Liver (tissue), 9 donors: ENCODE data around the gene COPB2. TPM values are rescaled to one million over a fixed set of nuclear protein-coding genes. Genes with fewer than 3 reads are reported as not detected.
A peak's percentile ranks its signal among the peaks of the same experiment; 100 is the strongest.

Experiments
- DNase-seq: peaks from one replicate; pipeline ENCODE4 v3.0.0-alpha.2; 2017; ENCODE audit warnings: low spot score
- H3K27ac ChIP-seq, 2 donors: one replicate each; pipeline ENCODE4 v1.7.0; 2013; ENCODE audit warnings: inconsistent platforms in 2 of 2, low read length in 2 of 2, control low read depth in 1 of 2, low read depth in 1 of 2, mild to moderate bottlenecking in 1 of 2
- H3K27me3 ChIP-seq, 4 donors: one replicate each; pipeline versions ENCODE4 v1.6.1 to v1.7.0; 2013; ENCODE audit warnings: low read length in 3 of 4, inconsistent platforms in 1 of 4, mild to moderate bottlenecking in 1 of 4, moderate library complexity in 1 of 4; ENCODE audit not compliant: control insufficient read depth in 4 of 4, insufficient read depth in 4 of 4
- H3K36me3 ChIP-seq, 4 donors: one replicate each; pipeline versions ENCODE4 v1.6.1 to v1.7.0; 2013; ENCODE audit warnings: low read length in 3 of 4, mild to moderate bottlenecking in 3 of 4, low read depth in 1 of 4, moderate library complexity in 1 of 4; ENCODE audit not compliant: control insufficient read depth in 4 of 4, insufficient read depth in 3 of 4
- H3K4me1 ChIP-seq, 4 donors: one replicate each; pipeline versions ENCODE4 v1.6.1 to v1.7.0; 2013; ENCODE audit warnings: low read length in 3 of 4, mild to moderate bottlenecking in 3 of 4, moderate library complexity in 1 of 4; ENCODE audit not compliant: control insufficient read depth in 4 of 4, insufficient read depth in 4 of 4
- H3K4me3 ChIP-seq, 3 donors: one replicate each; pipeline versions ENCODE4 v1.6.1 to v1.7.0; 2013; ENCODE audit warnings: low read length in 3 of 3, control low read depth in 1 of 3, low read depth in 1 of 3, mild to moderate bottlenecking in 1 of 3
- H3K9ac ChIP-seq, 2 donors: one replicate each; pipeline ENCODE4 v1.7.0; 2013; ENCODE audit warnings: low read length in 2 of 2, mild to moderate bottlenecking in 2 of 2, moderate library complexity in 2 of 2, control low read depth in 1 of 2, low read depth in 1 of 2
- H3K9me3 ChIP-seq, 4 donors: one replicate each; pipeline versions ENCODE4 v1.6.1 to v1.7.0; 2013; ENCODE audit warnings: low read length in 3 of 4; ENCODE audit not compliant: control insufficient read depth in 4 of 4
- EGR1 ChIP-seq, 2 donors: IDR thresholded peaks; 2 replicates each; pipeline ENCODE4 v1.6.1; 2016 to 2018; ENCODE audit warnings: antibody characterized with exemption in 2 of 2, low read depth in 2 of 2
- FOXA1 ChIP-seq: IDR thresholded peaks from 2 replicates; pipeline ENCODE4 v1.6.1; 2016; ENCODE audit warnings: antibody characterized with exemption
- FOXA2 ChIP-seq: IDR thresholded peaks from 2 replicates; pipeline ENCODE4 v1.6.1; 2016; ENCODE audit warnings: antibody characterized with exemption
- GABPA ChIP-seq, 2 donors: IDR thresholded peaks in 1 of 2; conservative IDR thresholded peaks in 1 of 2; 2 replicates each; pipeline ENCODE4 v1.6.1; 2016; ENCODE audit warnings: antibody characterized with exemption in 2 of 2, mild to moderate bottlenecking in 1 of 2, moderate library complexity in 1 of 2
- HNF4G ChIP-seq: IDR thresholded peaks from 2 replicates; pipeline ENCODE4 v1.6.1; 2016; ENCODE audit warnings: antibody characterized with exemption
- JUND ChIP-seq, 2 donors: IDR thresholded peaks; 2 replicates each; pipeline ENCODE4 v1.6.1; 2016; ENCODE audit warnings: antibody characterized with exemption in 2 of 2
- NR2F2 ChIP-seq: IDR thresholded peaks from 2 replicates; pipeline ENCODE4 v1.6.1; 2016; ENCODE audit warnings: antibody characterized with exemption
- RAD21 ChIP-seq, 2 donors: IDR thresholded peaks; 2 replicates each; pipeline ENCODE4 v1.6.1; 2016; ENCODE audit warnings: antibody characterized with exemption in 2 of 2, mild to moderate bottlenecking in 2 of 2
- RXRA ChIP-seq, 2 donors: IDR thresholded peaks; 2 replicates each; pipeline ENCODE4 v1.6.1; 2017 to 2018; ENCODE audit warnings: antibody characterized with exemption in 2 of 2, mild to moderate bottlenecking in 1 of 2
- YY1 ChIP-seq: IDR thresholded peaks from 2 replicates; pipeline ENCODE4 v1.6.1; 2016; ENCODE audit warnings: antibody characterized with exemption, mild to moderate bottlenecking
- WGBS: extraction: QIAGEN DNeasy Blood & Tissue Kit; methylation state at CpG from one replicate; pipeline ENCODE4 v1.1.7; 2013; 5-methylcytosine and 5-hydroxymethylcytosine counted together
- polyA plus RNA-seq, 2 donors: library from polyadenylated mRNA; stranded (reverse) in 1 of 2; unstranded in 1 of 2; fragments of 200-250 nt in 1 of 2; fragments of >200 nt in 1 of 2; fragmentation: Nextera tagmentation in 1 of 2; extraction: Ambion mirVana in 1 of 2; gene quantifications; one replicate each; pipeline versions ENCODE4 v1.2.1 to v1.2.3, GENCODE V29; 2013 to 2015
- total RNA-seq, 2 donors: library from RNA; depleted of rRNA; stranded (reverse); fragments of >200 nt; gene quantifications; one replicate each; pipeline ENCODE4 v1.2.3, GENCODE V29; 2014
- TF ChIP-seq, protein P1 (sequence below): IDR thresholded peaks from 2 replicates; pipeline ENCODE4 v1.6.1; 2016; ENCODE audit warnings: antibody characterized with exemption
- TF ChIP-seq, protein P2 (sequence below): IDR thresholded peaks from 2 replicates; pipeline ENCODE4 v1.6.1; 2016; ENCODE audit warnings: antibody characterized with exemption
- TF ChIP-seq, protein P3 (sequence below): fragments of 150-350 bp; IDR thresholded peaks from 2 replicates; pipeline ENCODE4 v1.5.1; 2017; ENCODE audit warnings: improper control_type of control experiment, low read depth, low read length; ENCODE audit not compliant: missing input control
- TF ChIP-seq, protein P4 (sequence below): IDR thresholded peaks from 2 replicates; pipeline ENCODE4 v1.6.1; 2016; ENCODE audit warnings: antibody characterized with exemption
- TF ChIP-seq, protein P5 (sequence below): IDR thresholded peaks from 2 replicates; pipeline ENCODE4 v1.6.1; 2016; ENCODE audit warnings: antibody characterized with exemption, mild to moderate bottlenecking
- donor health status: healthy.
- donor health status: healthy.
- donor health status: healthy.
- donor health status: healthy.
- donor health status: healthy.

The COPB2 gene
- total and polyA plus RNA-seq, 4 donors, result 45.4 to 145 (median 72.0) TPM

DNA sequence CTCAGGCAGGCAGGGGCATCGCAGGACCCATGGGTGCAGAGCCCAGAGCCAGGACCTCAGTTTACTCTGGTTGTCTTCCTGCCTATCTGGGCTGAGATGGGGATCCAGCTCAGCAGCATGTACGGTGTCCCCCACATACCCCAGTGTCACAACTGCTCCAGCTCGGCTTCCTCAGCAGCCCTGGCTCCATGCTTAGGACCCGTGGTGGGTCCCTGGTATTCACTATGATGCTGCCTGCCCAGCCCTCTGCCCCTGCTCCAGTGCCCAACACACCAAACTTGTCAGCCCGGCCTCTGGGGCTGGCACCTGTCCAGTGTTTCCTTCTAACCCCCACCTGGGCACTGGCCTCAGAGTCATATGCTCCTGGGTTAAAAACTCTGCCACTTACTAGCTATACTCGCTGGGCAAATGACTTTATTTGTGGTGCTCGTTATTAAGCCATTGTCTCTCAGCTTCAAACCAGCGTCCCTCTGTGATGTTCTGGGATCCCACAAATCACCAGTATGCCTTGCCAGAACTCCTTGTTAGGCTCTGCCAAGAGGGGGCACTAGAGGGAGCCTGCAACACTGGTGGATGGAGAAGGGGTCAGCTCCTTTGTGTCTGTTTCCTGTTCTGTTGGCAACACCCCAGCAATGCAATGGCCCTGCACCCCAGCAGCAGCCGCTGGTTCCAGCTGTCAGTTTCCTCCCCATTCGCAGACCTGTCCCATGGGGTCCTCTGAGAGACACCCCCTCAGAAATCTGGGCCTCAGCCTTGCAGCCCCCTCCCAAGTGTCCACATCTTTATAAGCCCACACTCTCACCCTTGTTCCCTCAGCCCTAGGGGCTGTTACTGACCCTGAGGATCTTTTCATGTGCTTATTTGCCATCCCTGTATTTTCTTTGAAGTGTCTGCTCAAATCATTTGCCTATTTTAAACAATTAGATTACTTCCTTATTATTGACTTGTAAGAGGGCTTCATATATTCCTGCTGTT is 69.7 kb downstream of the COPB2 start:
- H3K36me3 ChIP-seq, result no peaks in the 10 kb centered on the region
- no peak for DNase-seq
- H3K27me3 ChIP-seq, result no peaks in the 10 kb centered on the region
- 71% methylated on average over 10 of the region's 10 CpGs for WGBS
- TF ChIP-seq RAD21 (IDR thresholded peaks at IDR 0.05) (peak in 1 of 2 donors; percentile 33), YY1 (no peak)
- no peak overlapping the region for H3K27ac ChIP-seq
- H3K4me1 ChIP-seq, result no peaks in the 10 kb centered on the region
- H3K9me3 ChIP-seq, result no peaks in the 10 kb centered on the region
- H3K4me3 ChIP-seq, result no peak overlapping the region
- H3K9ac ChIP-seq, result no peak overlapping the region

DNA sequence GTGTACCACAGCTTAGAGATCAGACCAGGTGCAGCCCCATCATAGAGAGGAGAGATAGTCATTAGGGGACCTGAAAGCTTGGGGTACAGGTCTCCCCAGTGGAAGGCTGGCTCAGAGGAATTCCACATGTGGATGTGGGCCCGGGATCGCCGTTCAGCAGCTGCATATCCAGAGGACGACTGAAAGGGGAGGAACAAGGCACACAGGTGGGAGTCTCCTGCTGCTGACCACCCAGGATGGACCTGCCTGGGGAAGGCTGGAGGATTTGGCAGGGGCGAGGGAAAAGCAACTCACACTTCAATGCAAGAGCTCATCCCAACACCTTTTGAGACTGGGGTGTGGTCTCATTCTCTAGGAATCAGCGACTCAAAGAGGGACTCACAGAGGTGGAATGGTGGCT is 70.6 kb downstream of the COPB2 start:
- no peaks in the 10 kb centered on the region for H3K9me3 ChIP-seq
- H3K27me3 ChIP-seq, result no peaks in the 10 kb centered on the region
- WGBS, result 89% methylated on average over 6 of the region's 6 CpGs

More for the DNA sequence above, 70.6 kb downstream of the COPB2 start:
- Histone ChIP-seq H3K4me1 (no peaks in the 10 kb centered on the region), H3K36me3 (no peaks in the 10 kb centered on the region), H3K9ac (no peak overlapping the region), H3K4me3 (no peak overlapping the region), H3K27ac (no peak overlapping the region)
- no peak for TF ChIP-seq NR2F2
- no peak for TF ChIP-seq FOXA1
- no peak for TF ChIP-seq RAD21 (IDR thresholded peaks at IDR 0.05)
- TF ChIP-seq FOXA2, result no peak
- TF ChIP-seq, protein P1, sequence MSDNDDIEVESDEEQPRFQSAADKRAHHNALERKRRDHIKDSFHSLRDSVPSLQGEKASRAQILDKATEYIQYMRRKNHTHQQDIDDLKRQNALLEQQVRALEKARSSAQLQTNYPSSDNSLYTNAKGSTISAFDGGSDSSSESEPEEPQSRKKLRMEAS, result no peak
- no peak for TF ChIP-seq GABPA (IDR thresholded peaks at IDR 0.05 in 1 of 2, conservative IDR thresholded peaks at IDR 0.05 in 1 of 2)
- no peak for TF ChIP-seq RXRA (IDR thresholded peaks at IDR 0.05)
- TF ChIP-seq, protein P2, sequence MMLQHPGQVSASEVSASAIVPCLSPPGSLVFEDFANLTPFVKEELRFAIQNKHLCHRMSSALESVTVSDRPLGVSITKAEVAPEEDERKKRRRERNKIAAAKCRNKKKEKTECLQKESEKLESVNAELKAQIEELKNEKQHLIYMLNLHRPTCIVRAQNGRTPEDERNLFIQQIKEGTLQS, result no peak
- TF ChIP-seq, protein P3, sequence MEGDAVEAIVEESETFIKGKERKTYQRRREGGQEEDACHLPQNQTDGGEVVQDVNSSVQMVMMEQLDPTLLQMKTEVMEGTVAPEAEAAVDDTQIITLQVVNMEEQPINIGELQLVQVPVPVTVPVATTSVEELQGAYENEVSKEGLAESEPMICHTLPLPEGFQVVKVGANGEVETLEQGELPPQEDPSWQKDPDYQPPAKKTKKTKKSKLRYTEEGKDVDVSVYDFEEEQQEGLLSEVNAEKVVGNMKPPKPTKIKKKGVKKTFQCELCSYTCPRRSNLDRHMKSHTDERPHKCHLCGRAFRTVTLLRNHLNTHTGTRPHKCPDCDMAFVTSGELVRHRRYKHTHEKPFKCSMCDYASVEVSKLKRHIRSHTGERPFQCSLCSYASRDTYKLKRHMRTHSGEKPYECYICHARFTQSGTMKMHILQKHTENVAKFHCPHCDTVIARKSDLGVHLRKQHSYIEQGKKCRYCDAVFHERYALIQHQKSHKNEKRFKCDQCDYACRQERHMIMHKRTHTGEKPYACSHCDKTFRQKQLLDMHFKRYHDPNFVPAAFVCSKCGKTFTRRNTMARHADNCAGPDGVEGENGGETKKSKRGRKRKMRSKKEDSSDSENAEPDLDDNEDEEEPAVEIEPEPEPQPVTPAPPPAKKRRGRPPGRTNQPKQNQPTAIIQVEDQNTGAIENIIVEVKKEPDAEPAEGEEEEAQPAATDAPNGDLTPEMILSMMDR, result no peak
- no peak for TF ChIP-seq YY1
- TF ChIP-seq, protein P4, sequence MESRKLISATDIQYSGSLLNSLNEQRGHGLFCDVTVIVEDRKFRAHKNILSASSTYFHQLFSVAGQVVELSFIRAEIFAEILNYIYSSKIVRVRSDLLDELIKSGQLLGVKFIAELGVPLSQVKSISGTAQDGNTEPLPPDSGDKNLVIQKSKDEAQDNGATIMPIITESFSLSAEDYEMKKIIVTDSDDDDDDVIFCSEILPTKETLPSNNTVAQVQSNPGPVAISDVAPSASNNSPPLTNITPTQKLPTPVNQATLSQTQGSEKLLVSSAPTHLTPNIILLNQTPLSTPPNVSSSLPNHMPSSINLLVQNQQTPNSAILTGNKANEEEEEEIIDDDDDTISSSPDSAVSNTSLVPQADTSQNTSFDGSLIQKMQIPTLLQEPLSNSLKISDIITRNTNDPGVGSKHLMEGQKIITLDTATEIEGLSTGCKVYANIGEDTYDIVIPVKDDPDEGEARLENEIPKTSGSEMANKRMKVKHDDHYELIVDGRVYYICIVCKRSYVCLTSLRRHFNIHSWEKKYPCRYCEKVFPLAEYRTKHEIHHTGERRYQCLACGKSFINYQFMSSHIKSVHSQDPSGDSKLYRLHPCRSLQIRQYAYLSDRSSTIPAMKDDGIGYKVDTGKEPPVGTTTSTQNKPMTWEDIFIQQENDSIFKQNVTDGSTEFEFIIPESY, result no peak
- TF ChIP-seq JUND (IDR thresholded peaks at IDR 0.05), result no peak
- TF ChIP-seq, protein P5, sequence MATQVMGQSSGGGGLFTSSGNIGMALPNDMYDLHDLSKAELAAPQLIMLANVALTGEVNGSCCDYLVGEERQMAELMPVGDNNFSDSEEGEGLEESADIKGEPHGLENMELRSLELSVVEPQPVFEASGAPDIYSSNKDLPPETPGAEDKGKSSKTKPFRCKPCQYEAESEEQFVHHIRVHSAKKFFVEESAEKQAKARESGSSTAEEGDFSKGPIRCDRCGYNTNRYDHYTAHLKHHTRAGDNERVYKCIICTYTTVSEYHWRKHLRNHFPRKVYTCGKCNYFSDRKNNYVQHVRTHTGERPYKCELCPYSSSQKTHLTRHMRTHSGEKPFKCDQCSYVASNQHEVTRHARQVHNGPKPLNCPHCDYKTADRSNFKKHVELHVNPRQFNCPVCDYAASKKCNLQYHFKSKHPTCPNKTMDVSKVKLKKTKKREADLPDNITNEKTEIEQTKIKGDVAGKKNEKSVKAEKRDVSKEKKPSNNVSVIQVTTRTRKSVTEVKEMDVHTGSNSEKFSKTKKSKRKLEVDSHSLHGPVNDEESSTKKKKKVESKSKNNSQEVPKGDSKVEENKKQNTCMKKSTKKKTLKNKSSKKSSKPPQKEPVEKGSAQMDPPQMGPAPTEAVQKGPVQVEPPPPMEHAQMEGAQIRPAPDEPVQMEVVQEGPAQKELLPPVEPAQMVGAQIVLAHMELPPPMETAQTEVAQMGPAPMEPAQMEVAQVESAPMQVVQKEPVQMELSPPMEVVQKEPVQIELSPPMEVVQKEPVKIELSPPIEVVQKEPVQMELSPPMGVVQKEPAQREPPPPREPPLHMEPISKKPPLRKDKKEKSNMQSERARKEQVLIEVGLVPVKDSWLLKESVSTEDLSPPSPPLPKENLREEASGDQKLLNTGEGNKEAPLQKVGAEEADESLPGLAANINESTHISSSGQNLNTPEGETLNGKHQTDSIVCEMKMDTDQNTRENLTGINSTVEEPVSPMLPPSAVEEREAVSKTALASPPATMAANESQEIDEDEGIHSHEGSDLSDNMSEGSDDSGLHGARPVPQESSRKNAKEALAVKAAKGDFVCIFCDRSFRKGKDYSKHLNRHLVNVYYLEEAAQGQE, result no peak
- no peak for TF ChIP-seq HNF4G
- TF ChIP-seq EGR1 (IDR thresholded peaks at IDR 0.05; ENCODE audit: low read depth in 2 of 2), result no peak
- DNase-seq, result no peak
